ENCODE results near the gene CYTH4. TPM values are rescaled to one million over a fixed set of nuclear protein-coding genes. Genes with fewer than 3 reads are reported as not detected.

The CYTH4 gene
- total RNA-seq, 2 experiments from 2014 or later: 30.5 to 34.0 TPM

- H3K36me3 Mint-ChIP-seq (ENCODE audit: low read depth): no peaks in the 10 kb centered on the region
- CTCF ChIA-PET: no interaction called here
- no peaks in the 10 kb centered on the region for H3K27me3 Mint-ChIP-seq (ENCODE audit: low read depth)
- H3K27ac Mint-ChIP-seq: no peak overlapping the region
- DNase-seq: no peak
- no peaks in the 10 kb centered on the region for H3K9me3 Mint-ChIP-seq
- no peaks in the 10 kb centered on the region for H3K4me1 Mint-ChIP-seq (ENCODE audit: low read depth)
- H3K4me3 Mint-ChIP-seq: no peak overlapping the region
- intact Hi-C loops (cut with micrococcal nuclease): no loop called here
Measured at GRCh38 chr22:37354261-37354660, 72.0 kb downstream of the CYTH4 start.

GRCh38 chr22:37354670-37355069 is 72.4 kb downstream of the CYTH4 start:
- intact Hi-C loops (cut with micrococcal nuclease): no loop called here

GRCh38 chr22:37355174-37355573 is 72.9 kb downstream of the CYTH4 start:
- no peaks in the 10 kb centered on the region for H3K36me3 Mint-ChIP-seq (ENCODE audit: low read depth)
- H3K4me1 Mint-ChIP-seq (ENCODE audit: low read depth): no peaks in the 10 kb centered on the region
- no peak overlapping the region for H3K4me3 Mint-ChIP-seq
- H3K27ac Mint-ChIP-seq: no peak overlapping the region
- H3K9me3 Mint-ChIP-seq: no peaks in the 10 kb centered on the region
- H3K27me3 Mint-ChIP-seq (ENCODE audit: low read depth): no peaks in the 10 kb centered on the region
- intact Hi-C loops (cut with micrococcal nuclease): no loop called here
- no peak for DNase-seq
- CTCF ChIA-PET: no interaction called here

More at GRCh38 chr22:37354670-37355069, 72.4 kb downstream of the CYTH4 start:
- DNase-seq: no peak
- Mint-ChIP-seq H3K9me3 (no peaks in the 10 kb centered on the region), H3K27ac (no peak overlapping the region), H3K4me1 (ENCODE audit: low read depth) (no peaks in the 10 kb centered on the region), H3K4me3 (no peak overlapping the region), H3K27me3 (ENCODE audit: low read depth) (no peaks in the 10 kb centered on the region), H3K36me3 (ENCODE audit: low read depth) (no peaks in the 10 kb centered on the region)
- CTCF ChIA-PET: no interaction called here

- H3K4me3 Mint-ChIP-seq: no peak overlapping the region
- H3K27me3 Mint-ChIP-seq (ENCODE audit: low read depth): no peaks in the 10 kb centered on the region
- intact Hi-C loops (cut with micrococcal nuclease): no loop called here
- H3K4me1 Mint-ChIP-seq (ENCODE audit: low read depth): no peaks in the 10 kb centered on the region
- H3K9me3 Mint-ChIP-seq: no peaks in the 10 kb centered on the region
- H3K36me3 Mint-ChIP-seq (ENCODE audit: low read depth): no peaks in the 10 kb centered on the region
- no peak overlapping the region for H3K27ac Mint-ChIP-seq
- DNase-seq: no peak
- CTCF ChIA-PET: no interaction called here
Measured at GRCh38 chr22:37356922-37357321, 74.6 kb downstream of the CYTH4 start.

- no peak overlapping the region for H3K27ac Mint-ChIP-seq
- no peaks in the 10 kb centered on the region for H3K4me1 Mint-ChIP-seq (ENCODE audit: low read depth)
- no peak overlapping the region for H3K4me3 Mint-ChIP-seq
- H3K27me3 Mint-ChIP-seq (ENCODE audit: low read depth): no peaks in the 10 kb centered on the region
- CTCF ChIA-PET: no interaction called here
- DNase-seq: no peak
- no peaks in the 10 kb centered on the region for H3K36me3 Mint-ChIP-seq (ENCODE audit: low read depth)
- H3K9me3 Mint-ChIP-seq: no peaks in the 10 kb centered on the region
- intact Hi-C loops (cut with micrococcal nuclease): no loop called here
Measured at GRCh38 chr22:37357446-37358075, 75.3 kb downstream of the CYTH4 start.

- H3K36me3 Mint-ChIP-seq (ENCODE audit: low read depth): no peaks in the 10 kb centered on the region
- H3K27me3 Mint-ChIP-seq (ENCODE audit: low read depth): no peaks in the 10 kb centered on the region
- intact Hi-C loops (cut with micrococcal nuclease): no loop called here
Measured at GRCh38 chr22:37358386-37358785, 76.1 kb downstream of the CYTH4 start.

GRCh38 chr22:37358917-37359316 is 76.6 kb downstream of the CYTH4 start:
- H3K9me3 Mint-ChIP-seq: no peaks in the 10 kb centered on the region
- no peaks in the 10 kb centered on the region for H3K27me3 Mint-ChIP-seq (ENCODE audit: low read depth)
- no peaks in the 10 kb centered on the region for H3K36me3 Mint-ChIP-seq (ENCODE audit: low read depth)
- no peak overlapping the region for H3K4me3 Mint-ChIP-seq
- intact Hi-C loops (cut with micrococcal nuclease): no loop called here
- CTCF ChIA-PET: no interaction called here
- H3K27ac Mint-ChIP-seq: no peak overlapping the region
- no peak for DNase-seq
- H3K4me1 Mint-ChIP-seq (ENCODE audit: low read depth): no peaks in the 10 kb centered on the region

More at GRCh38 chr22:37358386-37358785, 76.1 kb downstream of the CYTH4 start:
- Mint-ChIP-seq H3K27ac (no peak overlapping the region), H3K4me3 (no peak overlapping the region), H3K4me1 (ENCODE audit: low read depth) (no peaks in the 10 kb centered on the region), H3K9me3 (no peaks in the 10 kb centered on the region)
- no peak for DNase-seq
- CTCF ChIA-PET: no interaction called here

GRCh38 chr22:37362621-37363020 is 80.3 kb downstream of the CYTH4 start:
- no peaks in the 10 kb centered on the region for H3K27me3 Mint-ChIP-seq (ENCODE audit: low read depth)
- H3K9me3 Mint-ChIP-seq: no peaks in the 10 kb centered on the region
- H3K36me3 Mint-ChIP-seq (ENCODE audit: low read depth): no peaks in the 10 kb centered on the region
- CTCF ChIA-PET: no interaction called here
- no peaks in the 10 kb centered on the region for H3K4me1 Mint-ChIP-seq (ENCODE audit: low read depth)
- no peak for DNase-seq
- intact Hi-C loops (cut with micrococcal nuclease): no loop called here
- no peak overlapping the region for H3K4me3 Mint-ChIP-seq
- no peak overlapping the region for H3K27ac Mint-ChIP-seq

GRCh38 chr22:37363261-37363992 is 81.1 kb downstream of the CYTH4 start:
- Mint-ChIP-seq H3K9me3 (no peaks in the 10 kb centered on the region), H3K4me3 (no peak overlapping the region), H3K36me3 (ENCODE audit: low read depth) (no peaks in the 10 kb centered on the region), H3K27me3 (ENCODE audit: low read depth) (no peaks in the 10 kb centered on the region), H3K27ac (no peak overlapping the region), H3K4me1 (ENCODE audit: low read depth) (no peaks in the 10 kb centered on the region)
- intact Hi-C loops (cut with micrococcal nuclease): no loop called here
- CTCF ChIA-PET: no interaction called here
- DNase-seq: no peak

Other genes starting within 250 kb of the CYTH4 start
- gene KCTD17, start 230.8 kb upstream of the CYTH4 start, total RNA-seq: 10 to 100 TPM; 22.6 to 23.1 TPM
- gene TMPRSS6, start 172.8 kb upstream of the CYTH4 start, total RNA-seq: 10 to 100 TPM; 10.7 to 10.9 TPM
- 100 to 1,000 TPM; 126 to 134 TPM for gene IL2RB, start 132.6 kb upstream of the CYTH4 start, total RNA-seq
- gene C1QTNF6, start 94.3 kb upstream of the CYTH4 start, total RNA-seq: 10 to 100 TPM; 13.4 to 13.6 TPM
- gene SSTR3, start 70.0 kb upstream of the CYTH4 start, total RNA-seq: 10 to 100 TPM; 28.1 to 28.6 TPM
- gene RAC2, start 38.2 kb upstream of the CYTH4 start, total RNA-seq: 100 to 1,000 TPM; 728 to 759 TPM
- under 1 TPM; 0.57 to 0.79 TPM for gene ELFN2, start 145.0 kb downstream of the CYTH4 start, total RNA-seq
- gene MFNG, start 203.9 kb downstream of the CYTH4 start, total RNA-seq: 10 to 100 TPM; 83.1 to 90.9 TPM
- not detected for gene CARD10, start 236.9 kb downstream of the CYTH4 start, total RNA-seq

Data from activated naive CD4-positive, alpha-beta T cell treated with anti-CD3 and anti-CD28 coated beads for 36 hours (primary cell).